ENCODE measurements around the gene IL31. TPM values are rescaled to one million over a fixed set of nuclear protein-coding genes. Genes with fewer than 3 reads are reported as not detected.

IL31 gene
- total and polyA plus RNA-seq, 2 of the 4 experiments (the other 2 are of a cell fraction), result not detected

- intact Hi-C loops (cut with micrococcal nuclease), result no loop called here
- in situ Hi-C loops (cut with MboI; ENCODE audit: low sequenced_read_pairs), result no loop called here
Observed at GRCh38 chr12:122137229-122137628, 36.8 kb downstream of the IL31 start.

More at GRCh38 chr12:122137229-122137628, 36.8 kb downstream of the IL31 start:
- Histone ChIP-seq H3K4ac (ENCODE audit: low read depth, low read length) (no peak overlapping the region), H2AK5ac (ENCODE audit: low read depth, low read length) (no peak overlapping the region), H3K27ac (ENCODE audit: insufficient read depth, low read length) (no peak overlapping the region), H3K14ac (replicated peaks; ENCODE audit: low read depth, low read length) (no peak overlapping the region), H3K4me3 (ENCODE audit: insufficient read depth, low read depth, low read length) (no peak overlapping the region), H2BK15ac (ENCODE audit: low read depth, low read length) (no peak overlapping the region), H3K4me1 (ENCODE audit: control insufficient read depth, insufficient read depth, low read length) (no peaks in the 10 kb centered on the region), H4K5ac (ENCODE audit: low read depth, low read length) (no peak overlapping the region), H2BK5ac (ENCODE audit: low read depth, low read length, poor library complexity, severe bottlenecking) (no peak overlapping the region), H3K9ac (ENCODE audit: low read depth, low read length) (no peak overlapping the region), H3K56ac (ENCODE audit: extremely low read depth, insufficient read depth, low read length) (no peak overlapping the region), H3K9me1 (ENCODE audit: insufficient read depth, low read length) (no peaks in the 10 kb centered on the region), H3K18ac (ENCODE audit: low read depth, low read length) (no peak overlapping the region), H3K23ac (ENCODE audit: low read depth, low read length) (no peak overlapping the region), H3K9me3 (ENCODE audit: control insufficient read depth, insufficient read depth, low read length) (no peaks in the 10 kb centered on the region), H4K20me1 (ENCODE audit: insufficient read depth, low read length) (no peaks in the 10 kb centered on the region), H4K91ac (ENCODE audit: insufficient read depth, low read depth, low read length) (no peak overlapping the region), H4K8ac (ENCODE audit: low read depth in 2 of 2, low read length in 2 of 2) (no peak overlapping the region), H3K36me3 (ENCODE audit: control insufficient read depth, insufficient read depth, low read length) (peaks cover 70% of the 10 kb centered on the region), H2AFZ (replicated peaks; ENCODE audit: low read length, poor library complexity) (no peak overlapping the region), H2BK120ac (ENCODE audit: low read depth, low read length) (no peak overlapping the region), H2AK9ac (replicated peaks; ENCODE audit: low read depth, low read length, poor library complexity) (no peak overlapping the region), H3K4me2 (ENCODE audit: low read depth, low read length) (no peak overlapping the region), H3K79me1 (ENCODE audit: low read depth in 1 of 2, low read length in 2 of 2) (no peaks in the 10 kb centered on the region), H3K27me3 (ENCODE audit: control insufficient read depth, insufficient read depth, low read length) (no peaks in the 10 kb centered on the region), H2BK20ac (ENCODE audit: low read depth, low read length) (no peak overlapping the region)
- ATAC-seq (ENCODE audit: low read depth), result no peak
- no peak for DNase-seq
- ChIA-PET CTCF (no interaction called here), POLR2A (ENCODE audit: unreplicated experiment) (no interaction called here)
- TF ChIP-seq CEBPB (IDR thresholded peaks at IDR 0.05; ENCODE audit: low read depth, low read length) (no peak), MXI1 (IDR thresholded peaks at IDR 0.05; ENCODE audit: borderline replicate concordance, low read depth, low read length) (no peak), SMC3 (IDR thresholded peaks at IDR 0.05; ENCODE audit: low read depth, low read length) (no peak), NFE2L2 (IDR thresholded peaks at IDR 0.05; ENCODE audit: low read depth, low read length) (no peak), RFX5 (IDR thresholded peaks at IDR 0.05; ENCODE audit: low read depth, low read length) (no peak), RCOR1 (IDR thresholded peaks at IDR 0.05; ENCODE audit: insufficient replicate concordance, low read length) (no peak), USF2 (IDR thresholded peaks at IDR 0.05; ENCODE audit: low read depth, low read length) (no peak), FOS (IDR thresholded peaks at IDR 0.05; ENCODE audit: low read depth, low read length) (no peak), MAFK (IDR thresholded peaks at IDR 0.05; ENCODE audit: low read depth, low read length) (no peak), BHLHE40 (IDR thresholded peaks at IDR 0.05; ENCODE audit: low read depth, low read length) (no peak), ELK1 (IDR thresholded peaks at IDR 0.05; ENCODE audit: borderline replicate concordance, low read depth, low read length) (no peak), POLR2A (IDR thresholded peaks at IDR 0.05; ENCODE audit: low read depth, low read length) (no peak), RAD21 (IDR thresholded peaks at IDR 0.05; ENCODE audit: low read length) (no peak), CHD1 (IDR thresholded peaks at IDR 0.05; ENCODE audit: low read depth, low read length) (no peak), MAZ (IDR thresholded peaks at IDR 0.05; ENCODE audit: borderline replicate concordance, low read depth, low read length) (no peak)
- dilution Hi-C loops (cut with HindIII; ENCODE audit: low sequenced_read_pairs, unreplicated experiment), result no loop called here
- 63% methylated on average over 4 of the region's 10 CpGs; no CpG with 5 or more reads in 1 of the 2 experiments for WGBS, 2 experiments (ENCODE audit: extremely low coverage in 2 of 2, insufficient read length in 1 of 2)
- BruUV-seq (replicated peaks), result no TSS peak

Measured in IMR-90 (cell line).